COR-L47 (cell line): Measurements from ENCODE around the gene FUT2.

Experiments used
- DNase-seq: peaks from one replicate; lab custom pipeline; 2025; lab: John Stamatoyannopoulos, UW

FUT2 gene

GRCh38 chr19:48728911-48729664 is 33.3 kb downstream of the FUT2 start:
- no peak for DNase-seq

- no peak for DNase-seq
These were observed 35.7 kb downstream of the FUT2 start for GRCh38 chr19:48731452-48731851.

GRCh38 chr19:48734625-48735024 is 38.9 kb downstream of the FUT2 start:
- no peak for DNase-seq

- DNase-seq = no peak
These were observed 39.4 kb downstream of the FUT2 start for GRCh38 chr19:48735031-48735615.

- no peak for DNase-seq
These were observed 41.7 kb downstream of the FUT2 start for GRCh38 chr19:48737360-48737998.

- DNase-seq = peak; percentile 93
These were observed 43.0 kb downstream of the FUT2 start for GRCh38 chr19:48738557-48739403.

GRCh38 chr19:48739404-48740163 is 43.8 kb downstream of the FUT2 start:
- no peak for DNase-seq

GRCh38 chr19:48740164-48740972 is 44.6 kb downstream of the FUT2 start, which contains the start of gene RASIP1:
TSS of gene RASIP1 (minus strand) at chr19:48740610. CDS start at chr19:48740282, 328 bp downstream.
- DNase-seq = peak; percentile 18

GRCh38 chr19:48741129-48741999 is 45.6 kb downstream of the FUT2 start:
- DNase-seq = no peak

GRCh38 chr19:48742096-48742495 is 46.3 kb downstream of the FUT2 start:
- DNase-seq = no peak

GRCh38 chr19:48745208-48745995 is 49.6 kb downstream of the FUT2 start:
- peak; percentile 45 for DNase-seq

GRCh38 chr19:48746110-48746509 is 50.3 kb downstream of the FUT2 start:
- no peak for DNase-seq

- no peak for DNase-seq
These were observed 51.2 kb downstream of the FUT2 start, which contains the start of gene IZUMO1 for GRCh38 chr19:48746738-48747575. TSS of gene IZUMO1 (minus strand) at chr19:48746909. CDS start at chr19:48745859, 1,050 bp downstream.

GRCh38 chr19:48749571-48750198 is 53.9 kb downstream of the FUT2 start:
- DNase-seq = no peak

- no peak for DNase-seq
These were observed 54.6 kb downstream of the FUT2 start for GRCh38 chr19:48750351-48750750.

- no peak for DNase-seq
These were observed 55.2 kb downstream of the FUT2 start for GRCh38 chr19:48750771-48751504.
